HEK293 (cell line): ENCODE results near the gene MMP11.

Experiments used
- BCL6B ChIP-seq: fragments of 450-650 bp; formaldehyde crosslinking; IDR thresholded peaks from 2 replicates; pipeline ENCODE4 v1.5.1; 2017; ENCODE audit warnings: missing biosample characterization, missing genetic modification characterization
- CTCF ChIP-seq: fragments of 450-650 bp; formaldehyde crosslinking; IDR thresholded peaks from 2 replicates; pipeline ENCODE4 v1.5.1; 2016; ENCODE audit warnings: missing biosample characterization, missing genetic modification characterization
- HIC1 ChIP-seq: fragments of 450-650 bp; formaldehyde crosslinking; IDR thresholded peaks from 2 replicates; pipeline ENCODE4 v1.5.1; 2016; ENCODE audit warnings: missing biosample characterization, missing genetic modification characterization
- IKZF3 ChIP-seq: fragments of 450-650 bp; IDR thresholded peaks from 2 replicates; pipeline ENCODE4 v1.5.0; 2018; ENCODE audit warnings: missing biosample characterization, mild to moderate bottlenecking, missing genetic modification characterization, moderate library complexity
- KLF1 ChIP-seq: fragments of 450-650 bp; formaldehyde crosslinking; IDR thresholded peaks from 2 replicates; pipeline ENCODE4 v1.5.1; 2016; ENCODE audit warnings: missing biosample characterization, missing genetic modification characterization
- OVOL3 ChIP-seq: fragments of 450-650 bp; formaldehyde crosslinking; IDR thresholded peaks from 2 replicates; pipeline ENCODE4 v1.5.1; 2016; ENCODE audit warnings: missing biosample characterization, missing genetic modification characterization
- SCRT1 ChIP-seq: fragments of 450-650 bp; formaldehyde crosslinking; IDR thresholded peaks from 2 replicates; pipeline ENCODE4 v1.5.1; 2016; ENCODE audit warnings: missing biosample characterization, missing genetic modification characterization, borderline replicate concordance
- ZNF26 ChIP-seq: fragments of 450-650 bp; formaldehyde crosslinking; IDR thresholded peaks from 2 replicates; pipeline ENCODE4 v1.5.1; 2016; ENCODE audit warnings: missing biosample characterization, missing genetic modification characterization
- ZNF501 ChIP-seq: fragments of 450-650 bp; formaldehyde crosslinking; IDR thresholded peaks from 2 replicates; pipeline ENCODE4 v1.5.1; 2016; ENCODE audit warnings: missing biosample characterization, missing genetic modification characterization
- ZNF639 ChIP-seq: fragments of 450-650 bp; formaldehyde crosslinking; IDR thresholded peaks from 2 replicates; pipeline ENCODE4 v1.5.1; 2016; ENCODE audit warnings: missing biosample characterization, missing genetic modification characterization
- ZNF658 ChIP-seq: fragments of 450-650 bp; formaldehyde crosslinking; IDR thresholded peaks from 2 replicates; pipeline ENCODE4; 2016; ENCODE audit warnings: missing biosample characterization, missing genetic modification characterization
- ZNF660 ChIP-seq: fragments of 450-650 bp; IDR thresholded peaks from 2 replicates; pipeline ENCODE4 v1.5.1; 2018; ENCODE audit warnings: missing biosample characterization, mild to moderate bottlenecking, missing genetic modification characterization
- ZNF776 ChIP-seq: fragments of 450-650 bp; formaldehyde crosslinking; IDR thresholded peaks from 2 replicates; pipeline ENCODE4 v1.5.0; 2017; ENCODE audit warnings: missing biosample characterization, missing genetic modification characterization, borderline replicate concordance
- ZNF830 ChIP-seq: fragments of 450-650 bp; IDR thresholded peaks from 2 replicates; pipeline ENCODE4 v1.5.0; 2018; ENCODE audit warnings: missing biosample characterization, missing genetic modification characterization, low read depth, mild to moderate bottlenecking, moderate library complexity

- TF ChIP-seq ZNF830 (tag by site-specific recombination) (no peak), ZNF660 (tag by site-specific recombination) (no peak), SCRT1 (tag by site-specific recombination) (no peak), CTCF (tag by site-specific recombination) (no peak), IKZF3 (tag by site-specific recombination) (no peak), ZNF26 (tag by site-specific recombination) (no peak), KLF1 (tag by site-specific recombination) (no peak), ZNF639 (tag by site-specific recombination) (no peak), ZNF501 (no peak), ZNF776 (tag by site-specific recombination) (no peak), ZNF658 (no peak), BCL6B (tag by site-specific recombination) (no peak), OVOL3 (tag by site-specific recombination) (no peak), HIC1 (tag by site-specific recombination) (no peak)
Observed at GRCh38 chr22:23756891-23757290, 15.8 kb upstream of the MMP11 start.
